Fibroblast of mammary gland (primary cell): ENCODE results near the gene SP140.

Source experiments
- DNase-seq: peaks from one replicate; pipeline ENCODE4 v3.0.0-alpha.2; 2010; ENCODE audit warnings: low read depth
- H3K4me3 ChIP-seq: 2 replicates; pipeline ENCODE4 v1.5.1; 2011; ENCODE audit warnings: low read depth, mild to moderate bottlenecking, low read length, moderate library complexity; ENCODE audit not compliant: control insufficient read depth
- CTCF ChIP-seq: conservative IDR thresholded peaks from 2 replicates; pipeline ENCODE4 v1.5.1; 2011; ENCODE audit warnings: low read depth, low read length, inconsistent platforms; ENCODE audit not compliant: control insufficient read depth, insufficient read depth

The SP140 gene

DNA sequence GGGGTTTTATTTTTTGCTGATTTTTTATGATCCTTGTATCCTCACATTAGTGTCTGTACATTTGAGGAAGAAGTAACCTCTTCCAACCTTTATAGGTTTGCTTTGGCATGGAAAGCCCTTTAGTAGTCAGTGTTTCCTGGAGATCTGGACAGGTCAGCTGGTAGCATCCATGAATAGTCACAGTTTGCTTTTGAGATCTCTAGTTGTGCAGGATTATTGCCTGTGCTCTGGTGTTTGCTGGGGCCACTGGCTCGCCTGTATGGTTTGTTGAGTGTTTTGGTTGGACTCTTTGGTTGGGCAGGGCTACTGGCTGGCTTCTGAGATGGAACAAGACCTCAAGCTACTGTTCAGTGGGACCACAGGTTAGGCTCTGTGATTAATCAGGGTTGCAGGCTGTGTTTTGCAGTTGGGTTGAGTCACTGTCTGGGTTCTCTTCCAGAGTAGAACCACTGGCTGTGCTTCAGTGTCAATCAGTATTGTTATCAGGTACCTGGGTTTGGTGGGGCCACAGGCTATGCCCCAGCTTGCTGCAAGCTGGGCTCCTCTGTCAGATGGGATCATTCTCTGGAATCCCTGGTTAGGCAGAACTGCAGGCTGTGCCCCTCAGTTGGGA lies 121.5 kb downstream of the SP140 start:
- no peak overlapping the region for H3K4me3 ChIP-seq
- peak; percentile 38 for DNase-seq
- TF ChIP-seq CTCF: no peak

DNA sequence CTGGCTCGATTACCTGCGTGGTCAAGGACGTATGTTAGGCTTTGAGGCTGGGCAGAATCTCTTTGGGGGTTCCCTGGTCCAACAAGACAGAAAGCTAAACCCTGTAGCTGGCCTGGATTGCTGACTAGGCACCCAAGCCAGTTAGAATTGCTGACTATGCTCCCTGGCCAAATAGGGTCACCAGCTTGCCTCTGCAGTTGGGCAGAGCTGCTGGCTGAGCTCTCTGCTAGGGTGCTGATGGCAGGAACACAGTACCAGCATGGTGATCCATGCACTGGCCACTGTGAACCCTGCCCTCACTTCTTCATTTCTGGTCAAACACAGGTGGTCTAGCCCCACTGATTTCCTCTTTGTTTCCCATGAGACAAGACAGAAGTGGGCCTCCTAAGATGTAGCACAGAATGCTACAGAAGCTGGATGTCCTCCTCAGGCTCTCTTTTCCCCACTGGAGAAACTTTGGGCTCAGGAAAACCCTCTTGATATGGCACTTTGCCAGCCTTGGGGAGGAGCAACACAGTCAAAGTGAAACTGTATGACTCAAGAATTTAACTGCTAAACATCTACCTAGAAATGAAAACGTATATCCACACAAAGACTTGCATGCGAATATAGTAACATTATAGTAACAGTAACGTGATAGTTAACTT lies 122.2 kb downstream of the SP140 start:
- no peak for TF ChIP-seq CTCF
- H3K4me3 ChIP-seq: no peak overlapping the region
- DNase-seq: peak; percentile 31

DNA sequence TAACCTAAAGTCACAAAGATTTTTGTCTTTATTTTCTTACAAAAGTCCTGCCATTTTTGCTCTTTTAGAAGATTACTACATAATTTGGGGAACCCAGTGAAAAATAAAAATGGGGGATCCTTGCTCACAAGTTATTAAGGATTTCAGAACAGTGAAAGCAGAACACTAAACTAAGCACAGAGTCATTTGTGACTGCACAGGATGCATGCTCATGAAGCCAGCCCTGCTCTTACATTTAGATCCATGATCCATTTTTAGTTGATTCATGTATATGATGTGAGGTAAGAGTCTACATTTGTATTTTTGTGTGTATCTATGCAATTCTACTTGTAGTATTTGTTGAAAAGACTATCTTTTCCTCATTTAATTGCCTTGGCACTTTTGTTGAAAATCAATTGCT lies 123.3 kb downstream of the SP140 start:
- H3K4me3 ChIP-seq: no peak overlapping the region
- TF ChIP-seq CTCF: no peak

DNA sequence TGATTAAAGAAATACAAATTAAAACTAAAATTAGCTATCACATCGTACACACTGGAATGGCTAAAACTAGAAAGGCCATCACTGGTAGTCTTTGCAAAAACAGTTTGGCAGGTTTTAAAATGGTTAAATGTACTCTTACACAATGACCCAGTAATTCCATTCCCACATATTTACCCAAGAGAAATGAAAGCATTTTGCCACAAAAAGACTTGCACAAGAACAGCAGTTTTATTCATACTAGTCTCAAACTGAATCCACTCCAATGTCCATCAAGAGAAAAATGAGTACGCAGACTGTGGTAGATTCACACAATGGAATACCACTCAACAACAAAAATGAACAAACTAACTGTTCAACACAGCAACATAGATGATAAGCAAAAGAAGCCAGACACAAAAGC lies 130.5 kb downstream of the SP140 start:
- TF ChIP-seq CTCF: no peak
- no peak overlapping the region for H3K4me3 ChIP-seq
- DNase-seq: peak; percentile 72

More for the DNA sequence above, 123.3 kb downstream of the SP140 start:
- no peak for DNase-seq

DNA sequence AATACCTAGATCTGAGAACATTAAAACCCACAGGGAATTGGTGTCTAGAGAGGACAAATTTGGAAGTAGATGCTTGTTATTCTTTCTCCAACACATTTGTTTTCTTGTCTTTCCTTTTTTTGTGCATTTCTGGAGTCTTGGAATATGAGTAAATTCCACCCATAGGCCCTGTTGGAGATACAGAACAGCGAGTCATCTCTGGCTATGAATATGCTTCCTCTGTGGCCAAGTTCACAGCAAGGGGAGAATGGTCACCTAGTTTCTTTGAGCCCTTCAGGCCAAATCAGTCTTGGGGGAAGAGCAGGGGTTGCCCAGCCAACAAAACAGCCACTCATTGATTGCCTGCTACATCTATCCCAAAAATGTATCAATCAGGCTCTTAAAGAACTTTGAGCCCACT lies 132.8 kb downstream of the SP140 start:
- TF ChIP-seq CTCF: no peak
- peak; percentile 62 for DNase-seq
- no peak overlapping the region for H3K4me3 ChIP-seq

DNA sequence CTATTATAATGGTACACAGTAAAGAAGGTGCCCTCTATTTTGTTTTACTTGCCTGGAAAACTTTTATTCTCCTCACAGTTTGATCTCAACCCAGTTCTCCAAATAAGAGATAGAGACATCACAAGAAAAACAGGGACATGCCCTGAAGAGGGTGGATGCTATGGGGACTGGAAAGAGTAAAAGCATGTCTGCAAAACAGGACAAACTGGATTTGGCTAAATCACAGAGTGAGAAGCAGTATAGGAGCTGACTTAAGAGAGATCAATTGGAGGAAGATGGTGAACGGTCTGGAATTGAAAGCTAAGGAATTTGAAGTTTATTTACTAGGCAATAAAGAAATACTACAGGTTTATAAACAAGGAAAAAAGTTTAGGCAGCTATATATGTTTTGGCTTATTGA lies 134.5 kb downstream of the SP140 start:
- no peak for DNase-seq
- TF ChIP-seq CTCF: no peak
- H3K4me3 ChIP-seq: no peak overlapping the region
